ENCODE data around the gene KCNIP4. TPM values are rescaled to one million over a fixed set of nuclear protein-coding genes. Genes with fewer than 3 reads are reported as not detected.

Gene KCNIP4
- total and polyA plus RNA-seq, 2 of the 4 experiments (the other 2 are of a cell fraction) = not detected

- WGBS, 2 experiments (ENCODE audit: extremely low coverage in 2 of 2, insufficient read length in 1 of 2) = no CpG with 5 or more reads among the region's 1 CpG
- Histone ChIP-seq H3K18ac (ENCODE audit: low read depth, low read length) (no peak overlapping the region), H3K4ac (ENCODE audit: low read depth, low read length) (no peak overlapping the region), H2AK9ac (replicated peaks; ENCODE audit: low read depth, low read length, poor library complexity) (no peak overlapping the region), H3K23ac (ENCODE audit: low read depth, low read length) (no peak overlapping the region), H3K27ac (ENCODE audit: insufficient read depth, low read length) (no peak overlapping the region), H3K9me1 (ENCODE audit: insufficient read depth, low read length) (no peaks in the 10 kb centered on the region), H3K14ac (replicated peaks; ENCODE audit: low read depth, low read length) (no peak overlapping the region), H4K8ac (ENCODE audit: low read depth in 2 of 2, low read length in 2 of 2) (no peak overlapping the region), H3K4me3 (ENCODE audit: insufficient read depth, low read depth, low read length) (no peak overlapping the region), H2AFZ (replicated peaks; ENCODE audit: low read length, poor library complexity) (no peak overlapping the region), H3K9me3 (ENCODE audit: control insufficient read depth, insufficient read depth, low read length) (no peaks in the 10 kb centered on the region), H3K9ac (ENCODE audit: low read depth, low read length) (no peak overlapping the region), H2BK120ac (ENCODE audit: low read depth, low read length) (no peak overlapping the region), H4K20me1 (ENCODE audit: insufficient read depth, low read length) (no peaks in the 10 kb centered on the region), H4K5ac (ENCODE audit: low read depth, low read length) (no peak overlapping the region), H3K36me3 (ENCODE audit: control insufficient read depth, insufficient read depth, low read length) (no peaks in the 10 kb centered on the region), H2BK15ac (ENCODE audit: low read depth, low read length) (no peak overlapping the region), H3K4me1 (ENCODE audit: control insufficient read depth, insufficient read depth, low read length) (no peaks in the 10 kb centered on the region), H4K91ac (ENCODE audit: insufficient read depth, low read depth, low read length) (no peak overlapping the region), H3K56ac (ENCODE audit: extremely low read depth, insufficient read depth, low read length) (no peak overlapping the region), H3K4me2 (ENCODE audit: low read depth, low read length) (no peak overlapping the region), H2BK5ac (ENCODE audit: low read depth, low read length, poor library complexity, severe bottlenecking) (no peak overlapping the region), H3K27me3 (ENCODE audit: control insufficient read depth, insufficient read depth, low read length) (no peaks in the 10 kb centered on the region), H2AK5ac (ENCODE audit: low read depth, low read length) (no peak overlapping the region), H3K79me1 (ENCODE audit: low read depth in 1 of 2, low read length in 2 of 2) (no peaks in the 10 kb centered on the region), H2BK20ac (ENCODE audit: low read depth, low read length) (no peak overlapping the region)
- intact Hi-C loops (cut with micrococcal nuclease) (no loop called here), dilution Hi-C loops (cut with HindIII; ENCODE audit: low sequenced_read_pairs, unreplicated experiment) (no loop called here), in situ Hi-C loops (cut with MboI; ENCODE audit: low sequenced_read_pairs) (no loop called here)
- BruUV-seq (replicated peaks) = no TSS peak
- CTCF ChIA-PET = no interaction called here
- POLR2A ChIA-PET (ENCODE audit: unreplicated experiment) = no interaction called here
- no peak for DNase-seq
- TF ChIP-seq USF2 (IDR thresholded peaks at IDR 0.05; ENCODE audit: low read depth, low read length) (no peak), CHD1 (IDR thresholded peaks at IDR 0.05; ENCODE audit: low read depth, low read length) (no peak), NFE2L2 (IDR thresholded peaks at IDR 0.05; ENCODE audit: low read depth, low read length) (no peak), RCOR1 (IDR thresholded peaks at IDR 0.05; ENCODE audit: insufficient replicate concordance, low read length) (no peak), MXI1 (IDR thresholded peaks at IDR 0.05; ENCODE audit: borderline replicate concordance, low read depth, low read length) (no peak), CEBPB (IDR thresholded peaks at IDR 0.05; ENCODE audit: low read depth, low read length) (no peak), RAD21 (IDR thresholded peaks at IDR 0.05; ENCODE audit: low read length) (no peak), BHLHE40 (IDR thresholded peaks at IDR 0.05; ENCODE audit: low read depth, low read length) (no peak), SMC3 (IDR thresholded peaks at IDR 0.05; ENCODE audit: low read depth, low read length) (no peak), MAFK (IDR thresholded peaks at IDR 0.05; ENCODE audit: low read depth, low read length) (no peak), MAZ (IDR thresholded peaks at IDR 0.05; ENCODE audit: borderline replicate concordance, low read depth, low read length) (no peak), FOS (IDR thresholded peaks at IDR 0.05; ENCODE audit: low read depth, low read length) (no peak), RFX5 (IDR thresholded peaks at IDR 0.05; ENCODE audit: low read depth, low read length) (no peak), POLR2A (IDR thresholded peaks at IDR 0.05; ENCODE audit: low read depth, low read length) (no peak)
- TF ChIP-seq, protein P1, sequence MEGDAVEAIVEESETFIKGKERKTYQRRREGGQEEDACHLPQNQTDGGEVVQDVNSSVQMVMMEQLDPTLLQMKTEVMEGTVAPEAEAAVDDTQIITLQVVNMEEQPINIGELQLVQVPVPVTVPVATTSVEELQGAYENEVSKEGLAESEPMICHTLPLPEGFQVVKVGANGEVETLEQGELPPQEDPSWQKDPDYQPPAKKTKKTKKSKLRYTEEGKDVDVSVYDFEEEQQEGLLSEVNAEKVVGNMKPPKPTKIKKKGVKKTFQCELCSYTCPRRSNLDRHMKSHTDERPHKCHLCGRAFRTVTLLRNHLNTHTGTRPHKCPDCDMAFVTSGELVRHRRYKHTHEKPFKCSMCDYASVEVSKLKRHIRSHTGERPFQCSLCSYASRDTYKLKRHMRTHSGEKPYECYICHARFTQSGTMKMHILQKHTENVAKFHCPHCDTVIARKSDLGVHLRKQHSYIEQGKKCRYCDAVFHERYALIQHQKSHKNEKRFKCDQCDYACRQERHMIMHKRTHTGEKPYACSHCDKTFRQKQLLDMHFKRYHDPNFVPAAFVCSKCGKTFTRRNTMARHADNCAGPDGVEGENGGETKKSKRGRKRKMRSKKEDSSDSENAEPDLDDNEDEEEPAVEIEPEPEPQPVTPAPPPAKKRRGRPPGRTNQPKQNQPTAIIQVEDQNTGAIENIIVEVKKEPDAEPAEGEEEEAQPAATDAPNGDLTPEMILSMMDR (conservative IDR thresholded peaks at IDR 0.05; ENCODE audit: low read depth, low read length) = no peak
- TF ChIP-seq, protein P2, sequence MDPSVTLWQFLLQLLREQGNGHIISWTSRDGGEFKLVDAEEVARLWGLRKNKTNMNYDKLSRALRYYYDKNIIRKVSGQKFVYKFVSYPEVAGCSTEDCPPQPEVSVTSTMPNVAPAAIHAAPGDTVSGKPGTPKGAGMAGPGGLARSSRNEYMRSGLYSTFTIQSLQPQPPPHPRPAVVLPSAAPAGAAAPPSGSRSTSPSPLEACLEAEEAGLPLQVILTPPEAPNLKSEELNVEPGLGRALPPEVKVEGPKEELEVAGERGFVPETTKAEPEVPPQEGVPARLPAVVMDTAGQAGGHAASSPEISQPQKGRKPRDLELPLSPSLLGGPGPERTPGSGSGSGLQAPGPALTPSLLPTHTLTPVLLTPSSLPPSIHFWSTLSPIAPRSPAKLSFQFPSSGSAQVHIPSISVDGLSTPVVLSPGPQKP (IDR thresholded peaks at IDR 0.05; ENCODE audit: borderline replicate concordance, low read depth, low read length) = no peak
- ATAC-seq (ENCODE audit: low read depth) = no peak
These were observed 75.4 kb downstream of the KCNIP4 start for GRCh38 chr4:21873145-21873544.
